ENCODE results near the gene THSD4.

- no peak for TF ChIP-seq CTCF (conservative IDR thresholded peaks at IDR 0.05; ENCODE audit: low read length)
- no peak for TF ChIP-seq EZH2phosphoT487 (IDR thresholded peaks at IDR 0.05; ENCODE audit: borderline replicate concordance, low read depth, low read length)
These were observed 673.6 kb downstream of the THSD4 start for GRCh38 chr15:71788646-71789579.
